ENCODE data around the gene SMIM23.

SMIM23 gene

GRCh38 chr5:171745602-171746001 is 40.0 kb upstream of the SMIM23 start:
- Histone ChIP-seq H3K27me3 (replicated peaks in 2 of 5; ENCODE audit: control insufficient read depth in 4 of 5, insufficient read depth in 5 of 5, low read length in 4 of 5) (peaks cover 0 to 2% (median 0%) of the 10 kb centered on the region in 5 experiments), H3K9me3 (ENCODE audit: control extremely low read depth in 1 of 5, control insufficient read depth in 4 of 5, insufficient read depth in 2 of 5, low read depth in 1 of 5, low read length in 4 of 5) (no peaks in the 10 kb centered on the region), H3K4me1 (ENCODE audit: control extremely low read depth in 1 of 4, control insufficient read depth in 4 of 4, insufficient read depth in 4 of 4, low read length in 3 of 4) (peaks cover 0 to 2% (median 0%) of the 10 kb centered on the region in 4 experiments), H3K36me3 (ENCODE audit: control insufficient read depth in 4 of 4, insufficient read depth in 4 of 4, low read length in 3 of 4) (no peaks in the 10 kb centered on the region), H3K4me3 (ENCODE audit: control insufficient read depth in 1 of 7, extremely low read depth in 1 of 7, insufficient read depth in 4 of 7, low read depth in 2 of 7, low read length in 6 of 7) (no peak overlapping the region), H3K27ac (ENCODE audit: insufficient read depth in 1 of 2, low read depth in 1 of 2, low read length in 2 of 2, poor library complexity in 1 of 2, severe bottlenecking in 2 of 2) (no peak overlapping the region)
- no peak for DNase-seq
- ChIA-PET POLR2A (no interaction called here), CTCF (interaction anchor here (1.0 to 1.9 kb wide), 2 partner anchors 23 to 129 kb away, joined by 3 to 5 read pairs; no protein-coding TSS in a partner anchor)
- WGBS (ENCODE audit: insufficient coverage): 100% methylated on average over 3 of the region's 5 CpGs

GRCh38 chr5:171747061-171747859 is 38.4 kb upstream of the SMIM23 start:
- Histone ChIP-seq H3K4me3 (ENCODE audit: control insufficient read depth in 1 of 7, extremely low read depth in 1 of 7, insufficient read depth in 4 of 7, low read depth in 2 of 7, low read length in 6 of 7) (no peak overlapping the region), H3K9me3 (ENCODE audit: control extremely low read depth in 1 of 5, control insufficient read depth in 4 of 5, insufficient read depth in 2 of 5, low read depth in 1 of 5, low read length in 4 of 5) (no peaks in the 10 kb centered on the region), H3K27ac (ENCODE audit: insufficient read depth in 1 of 2, low read depth in 1 of 2, low read length in 2 of 2, poor library complexity in 1 of 2, severe bottlenecking in 2 of 2) (no peak overlapping the region), H3K4me1 (ENCODE audit: control extremely low read depth in 1 of 4, control insufficient read depth in 4 of 4, insufficient read depth in 4 of 4, low read length in 3 of 4) (peaks cover 0 to 2% (median 0%) of the 10 kb centered on the region in 4 experiments), H3K27me3 (replicated peaks in 2 of 5; ENCODE audit: control insufficient read depth in 4 of 5, insufficient read depth in 5 of 5, low read length in 4 of 5) (peaks cover 0 to 2% (median 0%) of the 10 kb centered on the region in 5 experiments), H3K36me3 (ENCODE audit: control insufficient read depth in 4 of 4, insufficient read depth in 4 of 4, low read length in 3 of 4) (no peaks in the 10 kb centered on the region)
- WGBS (ENCODE audit: insufficient coverage): 93% methylated on average over 6 of the region's 7 CpGs
- DNase-seq: no peak
- CTCF ChIA-PET: interaction anchor here (1.3 to 2.2 kb wide), 2 partner anchors 10 to 14 kb away, joined by 3 to 10 read pairs; no protein-coding TSS in a partner anchor
- POLR2A ChIA-PET: no interaction called here

- Histone ChIP-seq H3K27me3 (replicated peaks in 2 of 5; ENCODE audit: control insufficient read depth in 4 of 5, insufficient read depth in 5 of 5, low read length in 4 of 5) (peaks cover 0 to under 1% (median 0%) of the 10 kb centered on the region in 5 experiments), H3K4me1 (ENCODE audit: control extremely low read depth in 1 of 4, control insufficient read depth in 4 of 4, insufficient read depth in 4 of 4, low read length in 3 of 4) (no peaks in the 10 kb centered on the region), H3K9me3 (ENCODE audit: control extremely low read depth in 1 of 5, control insufficient read depth in 4 of 5, insufficient read depth in 2 of 5, low read depth in 1 of 5, low read length in 4 of 5) (no peaks in the 10 kb centered on the region), H3K4me3 (ENCODE audit: control insufficient read depth in 1 of 7, extremely low read depth in 1 of 7, insufficient read depth in 4 of 7, low read depth in 2 of 7, low read length in 6 of 7) (no peak overlapping the region), H3K27ac (ENCODE audit: insufficient read depth in 1 of 2, low read depth in 1 of 2, low read length in 2 of 2, poor library complexity in 1 of 2, severe bottlenecking in 2 of 2) (no peak overlapping the region), H3K36me3 (ENCODE audit: control insufficient read depth in 4 of 4, insufficient read depth in 4 of 4, low read length in 3 of 4) (no peaks in the 10 kb centered on the region)
- WGBS (ENCODE audit: insufficient coverage): 98% methylated on average over 6 of the region's 6 CpGs
- DNase-seq: no peak
- ChIA-PET POLR2A (no interaction called here), CTCF (no interaction called here)
These were observed 36.9 kb upstream of the SMIM23 start for GRCh38 chr5:171748720-171749119.

GRCh38 chr5:171749365-171749764 is 36.3 kb upstream of the SMIM23 start:
- Histone ChIP-seq H3K27ac (ENCODE audit: insufficient read depth in 1 of 2, low read depth in 1 of 2, low read length in 2 of 2, poor library complexity in 1 of 2, severe bottlenecking in 2 of 2) (no peak overlapping the region), H3K4me3 (ENCODE audit: control insufficient read depth in 1 of 7, extremely low read depth in 1 of 7, insufficient read depth in 4 of 7, low read depth in 2 of 7, low read length in 6 of 7) (no peak overlapping the region), H3K9me3 (ENCODE audit: control extremely low read depth in 1 of 5, control insufficient read depth in 4 of 5, insufficient read depth in 2 of 5, low read depth in 1 of 5, low read length in 4 of 5) (no peaks in the 10 kb centered on the region), H3K36me3 (ENCODE audit: control insufficient read depth in 4 of 4, insufficient read depth in 4 of 4, low read length in 3 of 4) (no peaks in the 10 kb centered on the region), H3K27me3 (replicated peaks in 2 of 5; ENCODE audit: control insufficient read depth in 4 of 5, insufficient read depth in 5 of 5, low read length in 4 of 5) (no peaks in the 10 kb centered on the region), H3K4me1 (ENCODE audit: control extremely low read depth in 1 of 4, control insufficient read depth in 4 of 4, insufficient read depth in 4 of 4, low read length in 3 of 4) (no peaks in the 10 kb centered on the region)
- WGBS (ENCODE audit: insufficient coverage): 94% methylated on average over 3 of the region's 3 CpGs
- ChIA-PET POLR2A (interaction anchor here (0.5 kb wide), 1 partner anchor 138 kb away, joined by 3 read pairs; no protein-coding TSS in a partner anchor), CTCF (no interaction called here)
- no peak for DNase-seq

GRCh38 chr5:171750311-171750788 is 35.3 kb upstream of the SMIM23 start:
- H3K36me3 ChIP-seq (ENCODE audit: control insufficient read depth in 4 of 4, insufficient read depth in 4 of 4, low read length in 3 of 4): no peaks in the 10 kb centered on the region
- no peaks in the 10 kb centered on the region for H3K27me3 ChIP-seq (replicated peaks in 2 of 5; ENCODE audit: control insufficient read depth in 4 of 5, insufficient read depth in 5 of 5, low read length in 4 of 5)
- no peaks in the 10 kb centered on the region for H3K9me3 ChIP-seq (ENCODE audit: control extremely low read depth in 1 of 5, control insufficient read depth in 4 of 5, insufficient read depth in 2 of 5, low read depth in 1 of 5, low read length in 4 of 5)
- no peak overlapping the region for H3K4me3 ChIP-seq (ENCODE audit: control insufficient read depth in 1 of 7, extremely low read depth in 1 of 7, insufficient read depth in 4 of 7, low read depth in 2 of 7, low read length in 6 of 7)
- CTCF ChIA-PET: no interaction called here
- H3K4me1 ChIP-seq (ENCODE audit: control extremely low read depth in 1 of 4, control insufficient read depth in 4 of 4, insufficient read depth in 4 of 4, low read length in 3 of 4): no peaks in the 10 kb centered on the region
- no peak overlapping the region for H3K27ac ChIP-seq (ENCODE audit: insufficient read depth in 1 of 2, low read depth in 1 of 2, low read length in 2 of 2, poor library complexity in 1 of 2, severe bottlenecking in 2 of 2)
- POLR2A ChIA-PET: no interaction called here
- peak in 2 of 3 donors; percentile 13 to 26 for DNase-seq
- 94% methylated on average over 6 of the region's 6 CpGs for WGBS (ENCODE audit: insufficient coverage)

GRCh38 chr5:171755354-171755821 is 30.2 kb upstream of the SMIM23 start:
- CTCF ChIA-PET: no interaction called here
- H3K9me3 ChIP-seq (ENCODE audit: control extremely low read depth in 1 of 5, control insufficient read depth in 4 of 5, insufficient read depth in 2 of 5, low read depth in 1 of 5, low read length in 4 of 5): peaks cover 0 to 11% (median 1%) of the 10 kb centered on the region in 5 experiments
- WGBS (ENCODE audit: insufficient coverage): 96% methylated on average over 3 of the region's 5 CpGs
- no peaks in the 10 kb centered on the region for H3K4me1 ChIP-seq (ENCODE audit: control extremely low read depth in 1 of 4, control insufficient read depth in 4 of 4, insufficient read depth in 4 of 4, low read length in 3 of 4)
- no peak overlapping the region for H3K27ac ChIP-seq (ENCODE audit: insufficient read depth in 1 of 2, low read depth in 1 of 2, low read length in 2 of 2, poor library complexity in 1 of 2, severe bottlenecking in 2 of 2)
- DNase-seq: no peak
- H3K27me3 ChIP-seq (replicated peaks in 2 of 5; ENCODE audit: control insufficient read depth in 4 of 5, insufficient read depth in 5 of 5, low read length in 4 of 5): no peaks in the 10 kb centered on the region
- H3K4me3 ChIP-seq (ENCODE audit: control insufficient read depth in 1 of 7, extremely low read depth in 1 of 7, insufficient read depth in 4 of 7, low read depth in 2 of 7, low read length in 6 of 7): no peak overlapping the region
- no peaks in the 10 kb centered on the region for H3K36me3 ChIP-seq (ENCODE audit: control insufficient read depth in 4 of 4, insufficient read depth in 4 of 4, low read length in 3 of 4)
- POLR2A ChIA-PET: no interaction called here

- H3K36me3 ChIP-seq (ENCODE audit: control insufficient read depth in 4 of 4, insufficient read depth in 4 of 4, low read length in 3 of 4): no peaks in the 10 kb centered on the region
- H3K9me3 ChIP-seq (ENCODE audit: control extremely low read depth in 1 of 5, control insufficient read depth in 4 of 5, insufficient read depth in 2 of 5, low read depth in 1 of 5, low read length in 4 of 5): peaks cover 0 to 16% (median 3%) of the 10 kb centered on the region in 5 experiments
- no peak overlapping the region for H3K27ac ChIP-seq (ENCODE audit: insufficient read depth in 1 of 2, low read depth in 1 of 2, low read length in 2 of 2, poor library complexity in 1 of 2, severe bottlenecking in 2 of 2)
- POLR2A ChIA-PET: no interaction called here
- no peaks in the 10 kb centered on the region for H3K27me3 ChIP-seq (replicated peaks in 2 of 5; ENCODE audit: control insufficient read depth in 4 of 5, insufficient read depth in 5 of 5, low read length in 4 of 5)
- 93% methylated on average over 3 of the region's 4 CpGs for WGBS (ENCODE audit: insufficient coverage)
- H3K4me3 ChIP-seq (ENCODE audit: control insufficient read depth in 1 of 7, extremely low read depth in 1 of 7, insufficient read depth in 4 of 7, low read depth in 2 of 7, low read length in 6 of 7): no peak overlapping the region
- CTCF ChIA-PET: interaction anchor here (0.9 to 4.0 kb wide), 2 partner anchors 11 to 109 kb away, joined by 3 to 10 read pairs; no protein-coding TSS in a partner anchor
- no peak for DNase-seq
- no peaks in the 10 kb centered on the region for H3K4me1 ChIP-seq (ENCODE audit: control extremely low read depth in 1 of 4, control insufficient read depth in 4 of 4, insufficient read depth in 4 of 4, low read length in 3 of 4)
These were observed 27.6 kb upstream of the SMIM23 start for GRCh38 chr5:171757853-171758535.
